GM12873 (cell line): ENCODE measurements around the gene COG7.

Source experiments
- TF ChIP-seq, protein P1 (sequence below): IDR thresholded peaks from 2 replicates; pipeline ENCODE4 v1.5.1; 2012; ENCODE audit warnings: low read depth, mild to moderate bottlenecking, moderate library complexity, low read length, control low read depth; ENCODE audit not compliant: insufficient read depth; ENCODE audit errors: missing control alignments

COG7 gene

DNA sequence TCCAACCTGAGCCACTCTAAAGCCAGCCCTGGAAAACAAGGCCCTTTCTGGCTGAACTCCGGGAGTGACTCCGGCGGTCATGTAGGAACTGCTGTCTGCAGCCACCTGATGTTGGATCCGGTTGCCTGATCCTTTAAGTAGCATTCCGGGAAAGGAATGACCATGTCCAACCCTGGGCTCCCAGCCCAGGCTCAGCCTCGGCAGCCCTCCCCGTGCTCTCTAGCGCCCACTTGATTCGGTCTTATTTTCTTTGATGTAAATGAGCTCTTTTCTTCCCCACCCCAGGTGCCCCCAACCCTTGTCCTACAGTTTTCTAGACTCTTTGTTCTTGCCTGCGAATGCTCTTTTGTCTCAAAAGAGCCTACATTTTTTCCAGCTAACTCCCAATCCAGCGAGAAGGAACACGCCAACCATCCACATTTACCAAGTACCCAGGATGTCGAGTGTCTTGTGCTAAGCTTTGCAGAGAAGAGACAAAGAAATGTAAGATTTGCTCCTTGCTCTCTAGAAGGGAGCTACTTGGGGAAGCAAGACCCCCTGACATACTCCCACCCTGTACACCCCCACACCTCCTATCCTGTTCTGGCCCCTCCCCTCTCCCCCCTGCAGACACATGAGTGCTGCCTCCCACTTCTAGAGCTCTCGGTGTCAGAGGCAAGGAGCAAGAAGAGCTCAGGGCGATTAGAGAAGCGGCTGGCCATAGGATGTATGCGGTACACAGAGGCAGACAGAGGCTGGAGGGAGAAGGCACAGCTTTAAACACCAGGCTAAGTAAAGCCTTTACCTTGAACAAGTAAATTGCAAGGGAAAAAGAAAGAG, 53.8 kb downstream of the COG7 start:
- TF ChIP-seq, protein P1, sequence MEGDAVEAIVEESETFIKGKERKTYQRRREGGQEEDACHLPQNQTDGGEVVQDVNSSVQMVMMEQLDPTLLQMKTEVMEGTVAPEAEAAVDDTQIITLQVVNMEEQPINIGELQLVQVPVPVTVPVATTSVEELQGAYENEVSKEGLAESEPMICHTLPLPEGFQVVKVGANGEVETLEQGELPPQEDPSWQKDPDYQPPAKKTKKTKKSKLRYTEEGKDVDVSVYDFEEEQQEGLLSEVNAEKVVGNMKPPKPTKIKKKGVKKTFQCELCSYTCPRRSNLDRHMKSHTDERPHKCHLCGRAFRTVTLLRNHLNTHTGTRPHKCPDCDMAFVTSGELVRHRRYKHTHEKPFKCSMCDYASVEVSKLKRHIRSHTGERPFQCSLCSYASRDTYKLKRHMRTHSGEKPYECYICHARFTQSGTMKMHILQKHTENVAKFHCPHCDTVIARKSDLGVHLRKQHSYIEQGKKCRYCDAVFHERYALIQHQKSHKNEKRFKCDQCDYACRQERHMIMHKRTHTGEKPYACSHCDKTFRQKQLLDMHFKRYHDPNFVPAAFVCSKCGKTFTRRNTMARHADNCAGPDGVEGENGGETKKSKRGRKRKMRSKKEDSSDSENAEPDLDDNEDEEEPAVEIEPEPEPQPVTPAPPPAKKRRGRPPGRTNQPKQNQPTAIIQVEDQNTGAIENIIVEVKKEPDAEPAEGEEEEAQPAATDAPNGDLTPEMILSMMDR, result no peak

DNA sequence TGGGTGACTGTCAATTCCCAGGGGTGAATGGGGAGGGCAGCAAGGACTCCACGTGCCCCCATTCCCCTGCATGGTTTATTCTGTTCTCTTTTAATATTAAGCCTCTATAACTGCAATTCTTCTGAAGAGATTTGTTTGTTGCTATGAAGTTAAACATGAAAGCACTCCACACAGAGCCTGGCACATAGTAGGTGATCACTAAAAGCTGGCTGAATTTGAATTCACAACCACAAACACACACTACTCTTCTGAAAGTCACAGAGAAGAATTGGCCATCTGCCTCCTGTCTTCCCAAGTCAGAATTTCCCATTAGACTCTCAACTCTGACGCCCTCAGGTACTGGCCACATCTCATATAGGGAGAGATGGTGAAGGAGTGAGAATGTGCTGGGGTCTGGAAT, 55.5 kb downstream of the COG7 start:
- TF ChIP-seq, protein P1, result no peak

DNA sequence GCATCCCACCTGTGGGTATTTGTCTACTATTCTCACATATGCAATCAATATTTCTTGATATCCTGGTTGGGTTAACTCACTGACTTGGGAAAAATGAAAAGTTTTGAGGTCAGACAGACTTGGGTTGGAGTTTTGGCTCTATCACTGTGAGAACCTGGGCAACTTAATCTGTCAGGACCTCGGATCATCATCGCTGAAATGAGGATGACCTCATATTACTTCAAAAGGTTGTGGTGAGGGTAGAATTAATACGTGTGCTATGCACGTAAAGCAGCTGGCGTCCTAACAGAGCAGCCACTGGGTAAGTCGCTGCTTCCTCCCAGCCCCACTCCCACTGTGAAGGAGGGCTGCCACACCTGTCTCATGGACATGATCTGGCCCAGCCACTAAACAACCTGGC, 57.3 kb downstream of the COG7 start:
- TF ChIP-seq, protein P1, result no peak

DNA sequence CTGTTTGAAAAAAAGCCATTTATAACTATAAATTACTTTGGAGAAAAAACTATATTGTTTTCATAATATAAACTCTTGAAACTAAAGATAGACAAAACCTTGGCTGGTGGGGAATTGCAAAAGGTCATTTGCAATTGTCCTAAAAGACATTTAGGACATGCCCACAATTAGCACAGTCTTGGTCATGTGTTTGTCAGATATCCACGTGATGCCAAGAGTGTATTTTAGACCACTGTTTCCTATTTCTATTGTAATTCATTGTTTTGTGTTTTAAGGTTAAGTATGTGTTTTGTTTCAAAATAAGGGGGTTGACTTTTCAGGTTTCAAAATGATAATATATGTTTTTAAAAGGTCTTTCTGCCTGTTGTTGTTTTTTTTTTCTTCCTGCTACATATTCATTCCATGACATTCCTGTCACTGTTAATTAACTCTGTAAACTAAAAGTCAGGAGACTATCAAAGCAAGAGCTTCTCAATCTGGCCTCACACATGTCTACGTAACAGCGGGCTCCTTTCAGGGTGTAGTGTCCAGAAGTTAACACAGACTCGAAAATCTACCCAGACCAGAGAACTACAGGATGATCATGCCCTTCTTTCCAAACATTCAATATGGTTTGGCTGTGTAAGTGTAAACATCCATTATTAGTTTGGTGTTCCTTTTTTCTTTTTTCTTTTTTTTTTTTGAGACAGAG, 58.7 kb downstream of the COG7 start:
- TF ChIP-seq, protein P1, result no peak

DNA sequence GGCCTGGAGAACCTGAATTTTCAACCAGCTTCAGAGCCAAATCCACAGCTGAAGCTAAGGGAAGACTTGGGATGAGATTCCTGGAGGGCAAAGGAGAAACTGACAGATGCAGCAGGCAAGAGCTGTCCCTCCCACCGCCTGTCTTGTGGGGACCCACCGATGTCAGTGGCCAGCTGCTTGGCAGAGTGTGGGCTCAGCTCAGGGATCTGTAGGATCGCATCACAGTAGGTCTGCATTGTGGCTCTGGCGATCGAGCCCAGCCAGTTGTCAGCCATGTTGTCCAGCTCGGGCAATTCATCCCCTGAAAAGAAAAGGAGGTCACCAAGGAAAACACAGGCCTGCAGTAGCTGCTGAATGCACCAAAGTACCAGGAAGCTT, 60.8 kb downstream of the COG7 start:
- TF ChIP-seq, protein P1, result no peak

DNA sequence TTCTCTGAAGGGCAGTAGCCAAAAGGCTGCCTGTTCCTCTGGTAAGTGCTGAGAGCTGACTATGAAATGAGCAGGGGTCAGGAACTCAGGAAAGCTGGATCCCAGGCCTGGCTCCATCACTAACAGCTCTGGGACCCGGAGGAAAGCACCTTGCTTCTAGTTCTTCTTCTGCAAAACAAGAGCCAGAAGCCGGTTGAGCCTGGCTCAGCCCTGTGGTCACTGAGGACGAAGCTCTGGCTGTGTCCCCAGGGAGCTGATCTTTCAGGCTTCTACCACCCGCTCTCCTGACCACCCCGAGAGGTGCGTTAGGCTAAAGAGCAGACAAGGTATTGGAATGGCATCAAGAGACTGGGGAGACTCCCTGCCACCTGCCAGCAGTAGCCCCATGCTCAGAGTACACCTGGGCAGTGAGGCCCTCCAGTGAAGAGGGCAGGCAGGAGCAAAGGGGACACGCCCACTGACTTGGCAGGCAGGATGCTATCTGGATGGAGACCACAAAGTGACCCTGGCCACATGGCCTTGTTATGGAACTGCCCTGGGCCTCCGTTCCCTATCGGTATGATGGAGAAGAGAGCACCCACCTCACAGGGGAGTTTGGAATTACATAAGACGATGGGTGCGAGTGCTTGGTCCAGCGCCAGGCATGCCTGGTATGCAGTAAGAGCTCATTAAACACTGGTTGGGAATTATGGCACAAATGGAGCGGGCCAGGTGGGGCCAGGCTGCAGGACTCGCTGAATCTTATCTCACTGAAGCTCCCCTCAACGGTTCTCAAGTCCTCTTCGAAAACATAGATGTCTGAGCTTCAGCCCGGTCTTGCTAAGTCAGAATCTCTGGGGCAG, 61.4 kb downstream of the COG7 start:
- TF ChIP-seq, protein P1, result no peak

DNA sequence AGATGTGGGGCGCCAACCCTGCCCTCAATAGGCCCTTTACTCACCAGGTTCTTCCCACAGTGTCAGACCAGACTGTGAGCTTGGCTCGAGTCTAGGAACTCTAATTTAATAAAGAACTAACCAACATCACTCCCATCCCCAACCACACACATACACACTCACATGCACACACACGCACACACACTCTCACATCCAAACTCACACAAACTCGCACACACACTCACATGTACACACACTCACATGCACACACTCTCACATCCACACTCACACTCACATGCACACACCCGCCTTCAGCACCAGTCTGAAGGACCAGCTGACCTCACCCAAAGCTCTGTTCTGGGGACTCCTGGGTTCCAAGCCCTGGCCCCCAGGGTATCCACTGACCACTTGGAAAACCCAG, 63.8 kb downstream of the COG7 start:
- TF ChIP-seq, protein P1, result no peak
